PC-9 (cell line): ENCODE data around the gene NUP85. TPM values are rescaled to one million over a fixed set of nuclear protein-coding genes. Genes with fewer than 3 reads are reported as not detected.

Experiments
- BruUV-seq: library from RNA; stranded (reverse); fragments of 400-500 nt; replicated peaks from 2 replicates; lab custom pipeline; 2021; lab: Mats Ljungman, UMichigan
- CTCF ChIA-PET: fragments of 300-600 bp; sonication (Branson Sonifier 250); formaldehyde crosslinking; loops from one replicate; lab custom pipeline; 2022; ENCODE audit warnings: antibody characterized with exemption; lab: Charles Lee
- POLR2A ChIA-PET: fragments of 300-600 bp; sonication (Branson Sonifier 250); formaldehyde crosslinking; loops from one replicate; lab custom pipeline; 2022; ENCODE audit warnings: antibody characterized with exemption; ENCODE audit not compliant: unreplicated experiment; lab: Charles Lee
- DNase-seq, 2 experiments: peaks; one replicate each; pipeline versions ENCODE4 v3.0.0 to v3.0.0-alpha.2; 2015 to 2022; ENCODE audit warnings: mixed read lengths in 1 of 2
- H2AFZ ChIP-seq: fragments of 200-600 bp; sonication (generic); 2 replicates; pipeline ENCODE4 v1.8.1; 2017; ENCODE audit warnings: antibody characterized with exemption
- H3F3A ChIP-seq: fragments of 200-600 bp; sonication (generic); 2 replicates; pipeline ENCODE4 v1.8.1; 2017; ENCODE audit warnings: antibody characterized with exemption, mild to moderate bottlenecking, low read depth; ENCODE audit not compliant: insufficient read depth
- H3K27ac ChIP-seq: fragments of 200-600 bp; sonication (generic); 2 replicates; pipeline ENCODE4 v1.6.1; 2016; ENCODE audit warnings: mixed run types
- H3K27me3 ChIP-seq: fragments of 200-600 bp; sonication (generic); 2 replicates; pipeline ENCODE4 v1.6.1; 2016; ENCODE audit warnings: low read depth, mixed run types; ENCODE audit not compliant: insufficient read depth
- H3K36me3 ChIP-seq: fragments of 200-600 bp; sonication (generic); 2 replicates; pipeline ENCODE4 v1.6.1; 2016; ENCODE audit warnings: low read depth, mixed run types
- H3K4me1 ChIP-seq: fragments of 200-600 bp; sonication (generic); replicated peaks from 2 replicates; pipeline ENCODE4 v1.6.1; 2016; ENCODE audit warnings: mixed run types; ENCODE audit not compliant: insufficient read depth
- H3K4me2 ChIP-seq: fragments of 200-600 bp; sonication (generic); 2 replicates; pipeline ENCODE4 v1.6.1; 2017; ENCODE audit warnings: mixed run types
- H3K4me3 ChIP-seq: fragments of 200-600 bp; sonication (generic); 2 replicates; pipeline ENCODE4 v1.6.1; 2016; ENCODE audit warnings: mixed run types
- H3K79me2 ChIP-seq: fragments of 200-600 bp; sonication (generic); 2 replicates; pipeline ENCODE4 v1.6.1; 2017; ENCODE audit warnings: low read depth, mixed run types
- H3K9me2 ChIP-seq: fragments of 200-600 bp; sonication (generic); 2 replicates; pipeline ENCODE4 v1.8.1; 2017; ENCODE audit warnings: mild to moderate bottlenecking; ENCODE audit not compliant: insufficient read depth
- H3K9me3 ChIP-seq: fragments of 200-600 bp; sonication (generic); 2 replicates; pipeline ENCODE4 v1.8.1; 2016; ENCODE audit warnings: low read depth; ENCODE audit not compliant: insufficient read depth
- H4K20me1 ChIP-seq: fragments of 200-600 bp; sonication (generic); 2 replicates; pipeline ENCODE4 v1.8.1; 2017; ENCODE audit not compliant: insufficient read depth
- EZH2 ChIP-seq: fragments of 200-600 bp; sonication (generic); IDR thresholded peaks from 2 replicates; pipeline ENCODE4 v1.8.0; 2017; ENCODE audit warnings: antibody characterized with exemption, low read depth
- intact Hi-C: fragments of 100-400 bp; cut with micrococcal nuclease; formaldehyde crosslinking; loops from one replicate; pipeline ENCODE4 v1.10.0; 2022; ENCODE audit not compliant: unreplicated experiment
- total RNA-seq: library from RNA; stranded (reverse); gene quantifications from 2 replicates; pipeline ENCODE4 v1.2.3, GENCODE V29; 2021
- TF ChIP-seq, protein P1 (sequence below): fragments of 200-600 bp; sonication (generic); conservative IDR thresholded peaks from 2 replicates; pipeline ENCODE4 v1.6.1; 2017; ENCODE audit warnings: mixed run types, antibody characterized with exemption, mild to moderate bottlenecking, moderate library complexity

NUP85 gene
- total RNA-seq, 1 experiment from 2014 or later, result 73.1 TPM

DNA sequence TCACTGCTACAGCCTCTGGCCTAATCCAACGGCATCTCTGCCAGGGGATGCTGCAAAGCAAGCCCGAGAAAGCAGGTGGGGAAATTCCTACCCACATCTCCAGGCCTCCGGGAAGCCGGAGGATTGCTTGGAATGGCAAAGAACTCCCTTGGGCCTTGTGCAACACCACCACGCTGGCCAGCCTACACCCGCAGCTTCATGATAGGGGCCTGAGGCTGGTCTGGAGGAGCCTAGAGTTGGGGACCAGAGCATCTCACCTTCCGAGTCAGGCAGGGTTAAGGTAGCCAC, 35.6 kb downstream of the NUP85 start:
- no peaks in the 10 kb centered on the region for H3K4me1 ChIP-seq
- no TSS peak for BruUV-seq
- CTCF ChIA-PET, result interaction anchor here (0.6 kb wide), 1 partner anchor 232 kb away, joined by 8 read pairs; no protein-coding TSS in a partner anchor
- DNase-seq, result no peak
- H3K4me3 ChIP-seq, result no peak overlapping the region
- POLR2A ChIA-PET, result no interaction called here
- TF ChIP-seq, protein P1, sequence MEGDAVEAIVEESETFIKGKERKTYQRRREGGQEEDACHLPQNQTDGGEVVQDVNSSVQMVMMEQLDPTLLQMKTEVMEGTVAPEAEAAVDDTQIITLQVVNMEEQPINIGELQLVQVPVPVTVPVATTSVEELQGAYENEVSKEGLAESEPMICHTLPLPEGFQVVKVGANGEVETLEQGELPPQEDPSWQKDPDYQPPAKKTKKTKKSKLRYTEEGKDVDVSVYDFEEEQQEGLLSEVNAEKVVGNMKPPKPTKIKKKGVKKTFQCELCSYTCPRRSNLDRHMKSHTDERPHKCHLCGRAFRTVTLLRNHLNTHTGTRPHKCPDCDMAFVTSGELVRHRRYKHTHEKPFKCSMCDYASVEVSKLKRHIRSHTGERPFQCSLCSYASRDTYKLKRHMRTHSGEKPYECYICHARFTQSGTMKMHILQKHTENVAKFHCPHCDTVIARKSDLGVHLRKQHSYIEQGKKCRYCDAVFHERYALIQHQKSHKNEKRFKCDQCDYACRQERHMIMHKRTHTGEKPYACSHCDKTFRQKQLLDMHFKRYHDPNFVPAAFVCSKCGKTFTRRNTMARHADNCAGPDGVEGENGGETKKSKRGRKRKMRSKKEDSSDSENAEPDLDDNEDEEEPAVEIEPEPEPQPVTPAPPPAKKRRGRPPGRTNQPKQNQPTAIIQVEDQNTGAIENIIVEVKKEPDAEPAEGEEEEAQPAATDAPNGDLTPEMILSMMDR, result no peak
- H3K4me2 ChIP-seq, result no peak overlapping the region
- 0 out of 2 replicates have a peak, but pooled peaks cover 7% of the 10 kb centered on the region for H3K36me3 ChIP-seq
- H3K27ac ChIP-seq, result no peak overlapping the region
- H3K27me3 ChIP-seq, result no peaks in the 10 kb centered on the region
- no peaks in the 10 kb centered on the region for H3K9me2 ChIP-seq
- intact Hi-C loops, result no loop called here
- H3F3A ChIP-seq, result peaks cover 19% of the 10 kb centered on the region; the same call in 1 of the 2 replicates
- H4K20me1 ChIP-seq, result 0 out of 2 replicates have a peak, but pooled peaks cover 3% of the 10 kb centered on the region
- H3K9me3 ChIP-seq, result no peaks in the 10 kb centered on the region
- no peaks in the 10 kb centered on the region for H3K79me2 ChIP-seq
- H2AFZ ChIP-seq, result no peak overlapping the region

DNA sequence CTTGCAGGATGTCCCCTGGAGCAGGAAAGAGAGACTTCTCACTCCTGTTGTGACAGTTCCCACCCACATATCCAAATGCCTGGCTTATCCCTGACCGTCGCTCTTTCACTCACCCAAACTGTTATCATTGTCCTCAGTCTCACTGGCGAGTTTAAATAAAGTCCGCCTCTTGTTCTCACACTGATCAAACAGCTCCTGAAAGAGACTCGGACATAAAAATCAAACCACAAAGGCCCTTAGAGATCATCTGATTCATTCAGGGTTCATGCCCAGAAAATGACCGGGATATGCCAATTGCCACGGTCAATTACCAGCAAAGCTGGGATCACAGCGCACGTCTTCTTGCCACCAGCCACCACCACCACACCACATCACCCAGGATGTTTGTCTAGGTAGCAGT, 36.0 kb downstream of the NUP85 start:
- H3K4me3 ChIP-seq, result no peak overlapping the region
- ChIA-PET CTCF (no interaction called here), POLR2A (no interaction called here)
- no peaks in the 10 kb centered on the region for H3K79me2 ChIP-seq
- no peaks in the 10 kb centered on the region for H3K27me3 ChIP-seq
- no peak overlapping the region for H3K4me2 ChIP-seq
- H2AFZ ChIP-seq, result no peak overlapping the region
- intact Hi-C loops, result no loop called here
- 0 out of 2 replicates have a peak, but pooled peaks cover 3% of the 10 kb centered on the region for H4K20me1 ChIP-seq
- no peaks in the 10 kb centered on the region for H3K4me1 ChIP-seq
- 0 out of 2 replicates have a peak, but pooled peaks cover 9% of the 10 kb centered on the region for H3K36me3 ChIP-seq
- H3K27ac ChIP-seq, result no peak overlapping the region
- DNase-seq, result no peak
- TF ChIP-seq EZH2, result no peak
- TF ChIP-seq, protein P1, result no peak
- H3K9me2 ChIP-seq, result no peaks in the 10 kb centered on the region
- no TSS peak for BruUV-seq
- no peaks in the 10 kb centered on the region for H3K9me3 ChIP-seq
- peaks cover 15% of the 10 kb centered on the region; the same call in 1 of the 2 replicates for H3F3A ChIP-seq

DNA sequence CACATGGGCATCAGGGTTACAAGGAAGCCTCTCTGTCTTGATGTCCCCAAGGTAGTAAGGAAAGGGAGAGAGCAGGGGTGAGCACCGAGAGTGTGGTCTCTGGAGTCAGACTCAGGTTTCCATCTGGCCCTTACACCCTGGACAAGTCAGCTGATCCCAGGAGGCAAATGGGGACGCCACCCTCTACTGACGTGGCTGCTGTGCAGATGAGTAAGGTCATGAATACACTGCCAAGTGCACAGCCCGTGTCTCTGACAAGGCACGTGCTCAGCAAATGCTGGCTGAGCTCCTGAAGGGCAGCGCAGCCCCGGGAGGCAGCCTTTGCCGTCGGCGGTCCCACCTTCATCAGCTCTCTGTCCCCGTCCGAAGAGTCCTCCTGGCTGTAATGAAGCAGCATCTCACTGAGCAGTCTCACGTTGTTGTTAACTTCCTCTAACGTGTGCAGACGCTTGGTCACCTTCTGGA, 36.5 kb downstream of the NUP85 start:
- Histone ChIP-seq H3K9me3 (no peaks in the 10 kb centered on the region), H3K27ac (no peak overlapping the region), H3K36me3 (0 out of 2 replicates have a peak, but pooled peaks cover 9% of the 10 kb centered on the region), H3K27me3 (no peaks in the 10 kb centered on the region), H3K4me2 (no peak overlapping the region), H3K4me3 (no peak overlapping the region), H4K20me1 (0 out of 2 replicates have a peak, but pooled peaks cover 3% of the 10 kb centered on the region), H3K79me2 (no peaks in the 10 kb centered on the region), H3K9me2 (no peaks in the 10 kb centered on the region), H3K4me1 (no peaks in the 10 kb centered on the region), H3F3A (peaks cover 10% of the 10 kb centered on the region; the same call in 1 of the 2 replicates), H2AFZ (no peak overlapping the region)
- no TSS peak for BruUV-seq
- CTCF ChIA-PET, result no interaction called here
- DNase-seq, result no peak
- intact Hi-C loops, result no loop called here
- TF ChIP-seq EZH2, result no peak
- POLR2A ChIA-PET, result no interaction called here
